Dedifferentiated amniotic fluid mesenchymal stem cell (primary cell): ENCODE data around the gene GPC6.

Experiments used
- DNase-seq: peaks from one replicate; pipeline ENCODE4 v3.0.0-alpha.2; 2016; ENCODE audit errors: extremely low spot score

Gene GPC6

GRCh38 chr13:93736081-93736480 lies 509.5 kb downstream of the GPC6 start:
- DNase-seq = peak; percentile 62

GRCh38 chr13:93736909-93737308 lies 510.3 kb downstream of the GPC6 start:
- DNase-seq = no peak

GRCh38 chr13:93740334-93740733 lies 513.7 kb downstream of the GPC6 start:
- DNase-seq = no peak

- DNase-seq = no peak
These were observed 517.4 kb downstream of the GPC6 start for GRCh38 chr13:93744033-93744432.

DNA sequence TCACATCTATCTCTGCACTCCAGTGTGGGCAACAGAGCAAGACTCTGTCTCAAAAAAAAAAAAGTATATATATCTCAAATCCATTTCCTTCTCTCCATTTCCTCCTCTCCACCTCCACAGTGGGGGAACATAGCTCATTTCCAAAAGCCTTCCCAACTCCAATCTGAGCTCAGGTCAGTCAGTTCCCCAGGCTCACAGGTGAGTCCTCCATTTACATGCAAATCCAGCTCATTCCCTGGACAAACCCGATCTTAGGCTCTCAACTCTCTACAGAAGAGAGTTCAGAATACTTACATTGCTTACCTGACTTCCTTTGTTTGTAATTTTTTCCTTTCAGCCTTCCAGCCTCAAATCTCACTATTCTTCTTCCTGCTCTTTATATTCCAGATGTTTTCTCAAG lies 518.3 kb downstream of the GPC6 start:
- no peak for DNase-seq

DNA sequence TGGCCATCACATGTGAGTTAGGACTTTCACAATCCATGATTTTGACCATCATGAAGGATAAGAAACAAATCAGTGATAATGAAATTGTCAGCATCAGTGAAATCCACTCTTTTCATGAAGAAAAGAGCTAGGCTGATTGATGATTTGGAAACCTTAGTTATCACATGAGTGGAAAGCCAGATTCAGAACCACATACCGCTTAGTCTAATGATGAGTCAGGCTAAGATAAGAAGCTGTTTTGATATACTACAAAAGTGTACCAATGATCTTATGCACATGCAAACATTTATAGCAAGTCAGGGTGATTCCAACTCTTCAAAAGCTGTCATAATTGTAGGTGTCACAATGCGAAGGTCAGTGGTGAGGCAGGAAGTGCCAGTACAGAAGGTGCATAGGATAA lies 519.3 kb downstream of the GPC6 start:
- DNase-seq = no peak

- no peak for DNase-seq
These were observed 520.0 kb downstream of the GPC6 start for GRCh38 chr13:93746589-93746988.

DNA sequence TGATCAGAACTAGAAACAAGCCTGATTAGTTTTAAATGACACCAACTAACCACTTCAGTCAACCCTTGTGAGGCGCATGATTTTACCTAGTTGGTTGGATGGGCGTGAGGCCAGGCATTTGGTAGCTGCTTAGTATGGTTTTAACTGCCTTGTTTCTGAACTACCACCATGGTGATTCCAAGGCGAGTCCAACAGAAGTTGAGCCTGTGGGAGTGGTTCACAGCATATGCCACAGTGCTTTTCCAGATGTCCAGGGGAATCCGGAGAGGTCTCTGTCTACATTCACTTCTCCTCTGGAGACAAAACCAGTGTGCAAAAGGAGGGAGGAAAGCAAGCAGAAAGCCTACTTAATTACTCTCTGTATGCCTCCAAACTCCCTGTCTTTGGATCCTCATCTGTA lies 524.1 kb downstream of the GPC6 start:
- no peak for DNase-seq

DNA sequence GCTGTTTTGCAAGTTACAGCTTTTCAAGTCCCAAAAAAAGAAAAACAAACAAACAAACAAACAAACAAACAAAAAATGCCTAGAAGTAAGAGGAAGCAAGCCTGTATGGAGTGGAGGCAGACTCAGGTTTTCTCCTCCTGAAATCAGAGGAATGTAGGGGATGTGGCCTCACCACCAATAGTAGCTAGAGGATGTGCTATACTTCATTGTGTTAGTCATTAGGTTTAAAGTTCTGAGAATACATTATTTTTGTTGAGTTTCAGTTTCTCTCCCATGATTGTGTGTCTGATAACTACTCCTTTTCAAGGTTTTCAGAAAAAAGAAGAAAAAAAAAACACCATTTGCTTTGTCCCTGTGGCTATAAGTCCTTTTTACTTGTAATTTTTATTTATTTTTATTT lies 524.5 kb downstream of the GPC6 start:
- no peak for DNase-seq

DNA sequence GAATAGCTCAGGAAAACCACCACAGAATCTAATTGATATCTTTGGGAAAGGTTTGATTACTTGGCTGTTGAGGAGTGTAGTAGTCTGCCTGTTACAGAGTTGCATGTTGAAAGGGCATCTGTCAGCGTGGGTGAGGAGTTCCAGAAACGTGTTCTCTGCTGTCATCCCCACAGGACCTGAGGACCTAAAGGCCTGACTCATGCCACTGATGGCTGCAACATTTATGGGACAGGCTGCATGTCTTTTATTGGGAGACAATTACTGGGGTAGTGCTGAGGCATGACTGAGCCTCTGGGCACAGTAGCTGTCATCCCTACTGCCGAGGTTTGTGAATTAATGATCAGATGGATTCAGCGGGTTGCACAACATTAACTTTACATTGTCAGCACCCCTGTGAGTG lies 525.9 kb downstream of the GPC6 start:
- no peak for DNase-seq

- no peak for DNase-seq
These were observed 527.0 kb downstream of the GPC6 start for GRCh38 chr13:93753639-93754038.

DNA sequence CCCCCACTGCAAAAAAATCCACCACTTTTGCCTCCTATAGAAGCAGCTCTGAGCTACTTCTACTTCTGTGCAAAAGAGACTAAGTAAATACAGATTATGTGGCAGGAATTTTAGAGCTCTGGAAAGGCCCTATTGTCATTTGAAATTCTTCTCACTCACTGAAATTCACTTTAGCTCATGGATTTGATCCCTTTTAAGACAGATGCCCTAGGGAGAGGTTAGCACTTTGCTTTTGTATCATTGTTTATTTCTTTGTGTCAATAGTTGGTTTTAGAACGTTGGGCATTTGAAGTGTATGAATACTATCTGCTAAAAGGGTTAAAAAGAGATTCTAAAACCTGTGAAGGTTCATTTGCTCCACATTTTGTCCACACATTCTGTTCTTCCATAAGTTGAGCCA lies 528.7 kb downstream of the GPC6 start:
- DNase-seq = no peak

DNA sequence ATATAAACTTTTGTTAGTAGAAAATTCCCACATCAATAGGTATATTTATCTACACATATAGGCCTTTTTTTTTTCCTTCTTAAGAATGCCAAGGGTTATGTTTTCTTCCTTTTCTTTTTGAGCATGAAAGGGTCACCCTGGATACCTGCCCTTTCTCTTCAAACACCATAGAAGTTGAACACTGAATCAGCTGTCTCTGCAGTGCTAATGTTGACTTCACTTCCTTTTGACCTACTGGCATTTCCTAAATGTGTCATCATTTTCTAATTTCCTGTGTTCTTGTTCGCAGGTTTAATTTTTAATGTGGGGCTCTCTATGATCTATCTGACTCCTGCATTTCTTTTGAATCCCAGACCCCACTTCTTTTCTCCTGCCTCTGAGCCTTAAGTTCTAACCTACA lies 532.0 kb downstream of the GPC6 start:
- no peak for DNase-seq

- no peak for DNase-seq
These were observed 536.3 kb downstream of the GPC6 start for GRCh38 chr13:93762708-93763426.

- no peak for DNase-seq
These were observed 538.5 kb downstream of the GPC6 start for GRCh38 chr13:93765062-93765461.

GRCh38 chr13:93765811-93766210 lies 539.2 kb downstream of the GPC6 start:
- no peak for DNase-seq

- no peak for DNase-seq
These were observed 540.1 kb downstream of the GPC6 start for GRCh38 chr13:93766719-93767118.

DNA sequence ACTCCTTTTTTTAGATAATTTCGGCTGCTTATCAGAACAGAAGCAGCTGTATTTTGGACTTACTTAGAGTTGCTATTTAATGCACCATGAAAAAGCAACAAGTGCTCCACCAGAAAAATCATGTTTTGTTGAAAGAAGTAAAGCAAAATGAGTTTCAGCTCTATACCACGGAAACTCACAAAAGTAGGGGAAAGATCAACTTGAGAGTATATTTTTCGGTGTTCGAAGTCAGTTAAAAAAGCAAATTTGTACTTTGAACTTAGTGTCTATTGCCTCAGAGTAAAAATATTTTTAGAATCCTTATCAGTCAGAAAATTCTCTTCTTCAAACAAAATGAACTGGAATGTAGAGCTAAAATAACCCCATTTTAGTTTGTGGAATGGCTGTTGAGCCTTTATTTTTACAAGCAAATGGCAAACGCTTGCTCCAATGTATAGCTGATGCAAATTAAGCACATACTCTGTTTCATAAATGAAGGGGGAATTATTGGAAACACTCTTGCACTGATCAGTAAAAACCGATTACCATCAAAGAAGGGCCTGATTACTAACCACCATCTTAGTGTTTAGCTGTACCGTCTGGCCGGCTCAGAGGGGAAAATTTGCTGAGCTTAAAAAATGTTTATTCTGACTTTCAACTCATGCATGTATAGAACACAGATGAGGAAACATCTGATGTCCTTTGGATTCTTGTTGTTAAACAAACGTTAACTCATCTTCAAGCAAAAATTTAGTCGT lies 540.7 kb downstream of the GPC6 start:
- no peak for DNase-seq

- DNase-seq = no peak
These were observed 541.4 kb downstream of the GPC6 start for GRCh38 chr13:93767917-93768409.

GRCh38 chr13:93769101-93769500 lies 542.5 kb downstream of the GPC6 start:
- no peak for DNase-seq

- no peak for DNase-seq
These were observed 543.0 kb downstream of the GPC6 start for GRCh38 chr13:93769607-93770006.

GRCh38 chr13:93771227-93771626 lies 544.6 kb downstream of the GPC6 start:
- DNase-seq = no peak

DNA sequence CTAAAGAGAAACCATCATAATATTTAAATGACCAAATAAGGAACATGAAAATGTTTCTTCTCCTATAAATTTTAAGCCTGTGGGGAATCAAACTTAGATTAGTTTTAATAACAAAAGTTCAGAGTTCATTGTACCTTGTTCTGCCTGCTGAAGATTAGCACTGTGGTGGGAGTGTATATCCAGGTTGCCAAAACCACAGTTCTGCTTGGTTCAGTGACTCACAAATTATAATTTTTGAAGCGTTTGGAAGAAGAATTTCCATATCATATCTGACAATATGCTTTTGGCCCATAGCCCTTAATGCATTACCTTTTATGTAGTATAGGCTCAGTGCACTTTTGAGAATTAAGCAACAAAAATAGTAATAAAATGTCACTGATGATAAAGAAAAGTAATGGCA lies 545.2 kb downstream of the GPC6 start:
- no peak for DNase-seq
